Endothelial cell of umbilical vein (primary cell): ENCODE results near the gene PRL. TPM values are rescaled to one million over a fixed set of nuclear protein-coding genes. Genes with fewer than 3 reads are reported as not detected.

Experiments
- BruUV-seq: library from RNA; stranded (reverse); fragments of 400-500 nt; replicated peaks from 2 replicates; lab custom pipeline; 2021; lab: Mats Ljungman, UMichigan
- CTCF ChIA-PET: fragments of 300-600, 350-600 bp; sonication (Branson Sonifier 250); formaldehyde crosslinking; loops from one replicate; lab custom pipeline; 2021; ENCODE audit warnings: antibody characterized with exemption, inconsistent platforms; lab: Charles Lee
- POLR2A ChIA-PET: fragments of 300-600, 350-600 bp; sonication (Branson Sonifier 250); formaldehyde crosslinking; loops from one replicate; lab custom pipeline; 2021; ENCODE audit warnings: antibody characterized with exemption, inconsistent platforms; lab: Charles Lee
- DNase-seq: peaks from one replicate; pipeline ENCODE4 v3.0.0-alpha.2; 2011; ENCODE audit warnings: low read depth, low spot score
- FAIRE-seq: peaks from 2 replicates; lab custom pipeline; 2011; peaks lifted over from hg19 to GRCh38; lab: Jason Lieb, UNC
- H2AFZ ChIP-seq: 2 replicates; pipeline ENCODE4 v1.6.0; 2012; ENCODE audit warnings: low read depth, low read length, control low read depth, inconsistent platforms
- H3K27ac ChIP-seq: 2 replicates; pipeline ENCODE4 v1.5.1; 2011; ENCODE audit warnings: low read depth, mild to moderate bottlenecking, control low read depth, low read length, moderate library complexity; ENCODE audit not compliant: insufficient read depth
- H3K27me3 ChIP-seq, 2 experiments: 2 replicates each; pipeline versions ENCODE4 v1.6.0 to v1.6.1; 2011; ENCODE audit warnings: low read length in 2 of 2, mixed read lengths in 1 of 2; ENCODE audit not compliant: control insufficient read depth in 2 of 2, insufficient read depth in 2 of 2
- H3K36me3 ChIP-seq, 2 experiments: 2 replicates in 1 of 2; 3 replicates in 1 of 2; pipeline ENCODE4 v1.5.1; 2011; ENCODE audit warnings: low read length in 2 of 2, mild to moderate bottlenecking in 1 of 2, moderate library complexity in 1 of 2; ENCODE audit not compliant: control insufficient read depth in 2 of 2, insufficient read depth in 2 of 2; ENCODE audit errors: extremely low read depth in 1 of 2
- H3K4me1 ChIP-seq: 3 replicates; pipeline ENCODE4 v1.5.1; 2011; ENCODE audit warnings: mild to moderate bottlenecking, low read length; ENCODE audit not compliant: control insufficient read depth, insufficient read depth; ENCODE audit errors: extremely low read depth
- H3K4me2 ChIP-seq: 2 replicates; pipeline ENCODE4 v1.6.1; 2011; ENCODE audit warnings: low read length, control low read depth, mixed read lengths; ENCODE audit not compliant: insufficient read depth
- H3K4me3 ChIP-seq, 3 experiments: fragments of 200-600 bp in 1 of 3; sonication (generic), shearing (Covaris generic) in 1 of 3; replicated peaks in 1 of 3; 2 replicates each; pipeline ENCODE4 v1.5.1; 2011 to 2016; ENCODE audit warnings: control low read depth in 3 of 3, low read length in 3 of 3, mild to moderate bottlenecking in 2 of 3, inconsistent platforms in 1 of 3, low read depth in 1 of 3, moderate library complexity in 1 of 3; ENCODE audit not compliant: insufficient read depth in 1 of 3
- H3K79me2 ChIP-seq: 2 replicates; pipeline ENCODE4 v1.6.0; 2012; ENCODE audit warnings: low read length, inconsistent platforms; ENCODE audit not compliant: control insufficient read depth, insufficient read depth
- H3K9ac ChIP-seq: replicated peaks from 2 replicates; pipeline ENCODE3; 2011; ENCODE audit warnings: low read length, control low read depth; ENCODE audit not compliant: insufficient read depth; ENCODE audit errors: extremely low read depth
- H3K9me1 ChIP-seq: replicated peaks from 3 replicates; pipeline ENCODE4 v1.6.0; 2011; ENCODE audit warnings: mild to moderate bottlenecking, low read length; ENCODE audit not compliant: control insufficient read depth, insufficient read depth; ENCODE audit errors: extremely low read depth
- H3K9me3 ChIP-seq: replicated peaks from 2 replicates; pipeline ENCODE4 v1.5.1; 2012; ENCODE audit warnings: low read length, inconsistent platforms; ENCODE audit not compliant: control insufficient read depth, insufficient read depth
- H4K20me1 ChIP-seq: replicated peaks from 2 replicates; pipeline ENCODE3; 2011; ENCODE audit warnings: mild to moderate bottlenecking, low read length; ENCODE audit not compliant: control insufficient read depth, insufficient read depth; ENCODE audit errors: extremely low read depth
- EZH2 ChIP-seq: IDR thresholded peaks from 2 replicates; pipeline ENCODE4 v1.6.1; 2012; ENCODE audit warnings: borderline replicate concordance, low read depth, mild to moderate bottlenecking, moderate library complexity, low read length, inconsistent platforms; ENCODE audit not compliant: severe bottlenecking
- FOS ChIP-seq: IDR thresholded peaks from 2 replicates; pipeline ENCODE4 v1.6.1; 2011; ENCODE audit warnings: mild to moderate bottlenecking, low read length, moderate library complexity, borderline replicate concordance; ENCODE audit not compliant: insufficient read depth
- GATA2 ChIP-seq: IDR thresholded peaks from 2 replicates; pipeline ENCODE4 v1.7.0; 2011; ENCODE audit warnings: low read depth, mild to moderate bottlenecking, moderate library complexity, mixed read lengths, low read length; ENCODE audit not compliant: insufficient read length, insufficient read depth
- JUN ChIP-seq: IDR thresholded peaks from 2 replicates; pipeline ENCODE4 v1.6.1; 2011; ENCODE audit warnings: borderline replicate concordance, low read depth; ENCODE audit not compliant: insufficient read length, insufficient read depth
- MYC ChIP-seq: IDR thresholded peaks from one replicate; pipeline ENCODE4 v1.6.1; 2011; ENCODE audit warnings: mild to moderate bottlenecking, low read depth, low read length
- POLR2AphosphoS5 ChIP-seq: IDR thresholded peaks from 2 replicates; pipeline ENCODE4 v1.6.1; 2012; ENCODE audit warnings: low read depth, mild to moderate bottlenecking, control low read depth, low read length, moderate library complexity; ENCODE audit not compliant: insufficient read depth
- dilution Hi-C: fragments of 300-500 bp; cut with MboI; formaldehyde crosslinking; loops from one replicate; pipeline ENCODE4 v1.15.0; 2019; ENCODE audit warnings: low sequenced_read_pairs; ENCODE audit not compliant: extremely low pct_ligation_motif_present
- intact Hi-C: fragments of 100-400 bp; cut with micrococcal nuclease; formaldehyde crosslinking; loops from one replicate; pipeline ENCODE4 v1.10.0; 2022
- polyA plus RNA-seq, 4 experiments: library from polyadenylated mRNA; depleted of rRNA in 3 of 4; stranded (reverse) in 3 of 4; unstranded in 1 of 4; fragments of >200 nt; gene quantifications; 2 replicates each; pipeline versions ENCODE4 v1.2.1 to v1.2.3, GENCODE V29; 2011 to 2012; ENCODE audit warnings: missing spikeins in 1 of 4
- total RNA-seq: library from RNA; stranded (reverse); gene quantifications from 2 replicates; pipeline ENCODE4 v1.2.3, GENCODE V29; 2021
- TF ChIP-seq, protein P1 (sequence below), 2 donors: IDR thresholded peaks; 1 replicate in 1 of 2; 2 replicates in 1 of 2; pipeline ENCODE4 v1.5.1; 2011; ENCODE audit warnings: low read length in 2 of 2, mild to moderate bottlenecking in 2 of 2, moderate library complexity in 2 of 2, control low read depth in 1 of 2, inconsistent platforms in 1 of 2, low read depth in 1 of 2; ENCODE audit not compliant: insufficient read depth in 1 of 2; ENCODE audit errors: extremely low read depth in 1 of 2
- TF ChIP-seq, protein P2 (sequence below): IDR thresholded peaks from 2 replicates; pipeline ENCODE4 v1.6.1; 2011; ENCODE audit not compliant: insufficient read depth, insufficient read length

Gene PRL
- total and polyA plus RNA-seq, 2 donors (not counting 3 experiments of a cell fraction or from before 2014, with no cell fraction given): not detected

DNA sequence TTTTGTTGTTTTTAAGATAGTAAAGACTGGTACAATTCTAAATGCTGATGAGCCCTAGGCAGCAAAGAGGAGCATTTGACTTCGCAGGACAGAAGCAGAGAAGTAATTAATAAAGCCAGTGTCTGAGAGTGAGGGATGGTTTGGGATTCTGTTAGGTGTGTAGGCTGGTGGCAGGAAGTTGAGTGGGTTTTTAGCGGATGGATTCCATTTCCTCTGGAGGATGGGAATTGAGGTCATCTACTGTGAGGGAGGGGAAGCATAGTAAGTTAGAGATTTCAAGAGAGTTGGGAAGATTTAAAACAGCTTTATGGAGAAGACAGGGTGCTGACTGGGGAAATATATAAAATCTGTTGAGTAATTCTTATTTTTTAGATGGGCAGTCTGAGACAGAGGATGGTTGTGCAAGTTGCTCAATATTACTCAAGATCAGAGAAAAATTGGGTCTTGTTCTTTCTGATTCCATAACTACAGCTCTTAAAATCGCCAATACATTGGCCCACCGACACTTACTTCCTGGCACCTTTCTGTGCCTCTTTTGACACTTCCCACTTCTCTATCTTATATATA is 48.8 kb downstream of the PRL start:
- TF ChIP-seq GATA2: no peak
- TF ChIP-seq, protein P1, sequence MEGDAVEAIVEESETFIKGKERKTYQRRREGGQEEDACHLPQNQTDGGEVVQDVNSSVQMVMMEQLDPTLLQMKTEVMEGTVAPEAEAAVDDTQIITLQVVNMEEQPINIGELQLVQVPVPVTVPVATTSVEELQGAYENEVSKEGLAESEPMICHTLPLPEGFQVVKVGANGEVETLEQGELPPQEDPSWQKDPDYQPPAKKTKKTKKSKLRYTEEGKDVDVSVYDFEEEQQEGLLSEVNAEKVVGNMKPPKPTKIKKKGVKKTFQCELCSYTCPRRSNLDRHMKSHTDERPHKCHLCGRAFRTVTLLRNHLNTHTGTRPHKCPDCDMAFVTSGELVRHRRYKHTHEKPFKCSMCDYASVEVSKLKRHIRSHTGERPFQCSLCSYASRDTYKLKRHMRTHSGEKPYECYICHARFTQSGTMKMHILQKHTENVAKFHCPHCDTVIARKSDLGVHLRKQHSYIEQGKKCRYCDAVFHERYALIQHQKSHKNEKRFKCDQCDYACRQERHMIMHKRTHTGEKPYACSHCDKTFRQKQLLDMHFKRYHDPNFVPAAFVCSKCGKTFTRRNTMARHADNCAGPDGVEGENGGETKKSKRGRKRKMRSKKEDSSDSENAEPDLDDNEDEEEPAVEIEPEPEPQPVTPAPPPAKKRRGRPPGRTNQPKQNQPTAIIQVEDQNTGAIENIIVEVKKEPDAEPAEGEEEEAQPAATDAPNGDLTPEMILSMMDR (IDR thresholded peaks at IDR 0.05; ENCODE audit: extremely low read depth in 1 of 2, insufficient read depth in 1 of 2, low read depth in 1 of 2, low read length in 2 of 2): no peak
- no peak for TF ChIP-seq MYC
- TF ChIP-seq EZH2: no peak
- TF ChIP-seq JUN: no peak
- no peak for TF ChIP-seq POLR2AphosphoS5
- TF ChIP-seq, protein P2, sequence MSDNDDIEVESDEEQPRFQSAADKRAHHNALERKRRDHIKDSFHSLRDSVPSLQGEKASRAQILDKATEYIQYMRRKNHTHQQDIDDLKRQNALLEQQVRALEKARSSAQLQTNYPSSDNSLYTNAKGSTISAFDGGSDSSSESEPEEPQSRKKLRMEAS: no peak
- TF ChIP-seq FOS: no peak
- POLR2A ChIA-PET: no interaction called here
- Histone ChIP-seq H3K79me2 (no peaks in the 10 kb centered on the region), H4K20me1 (no peaks in the 10 kb centered on the region), H3K27ac (no peak overlapping the region), H3K9ac (no peak overlapping the region), H3K9me1 (no peaks in the 10 kb centered on the region), H2AFZ (peak overlapping the region; percentile 18), H3K4me3 (no peak overlapping the region), H3K4me1 (peaks cover 2% of the 10 kb centered on the region), H3K27me3 (no peaks in the 10 kb centered on the region), H3K4me2 (no peak overlapping the region), H3K36me3 (no peaks in the 10 kb centered on the region), H3K9me3 (no peaks in the 10 kb centered on the region)
- CTCF ChIA-PET: no interaction called here
- dilution Hi-C loops: no loop called here
- no peak for DNase-seq
- no peak for FAIRE-seq
- intact Hi-C loops: no loop called here
- BruUV-seq: no TSS peak
